SIG-M5 (cell line): ENCODE data around the gene CSGALNACT2.
"Not testable (repeated sequence)": the region's sequence is repeated elsewhere in the genome, so short reads cannot be mapped to it uniquely, and the experiment has no call there.

Experiments used
- DNase-seq: peaks from one replicate; lab custom pipeline; 2025; lab: John Stamatoyannopoulos, UW

Gene CSGALNACT2

GRCh38 chr10:43183764-43184163, 45.5 kb downstream of the CSGALNACT2 start:
- DNase-seq = not testable (repeated sequence)

GRCh38 chr10:43186150-43186549, 47.9 kb downstream of the CSGALNACT2 start:
- no peak for DNase-seq

GRCh38 chr10:43187213-43187612, 49.0 kb downstream of the CSGALNACT2 start:
- DNase-seq = no peak

GRCh38 chr10:43188702-43189101, 50.5 kb downstream of the CSGALNACT2 start:
- no peak for DNase-seq

- no peak for DNase-seq
Measured at GRCh38 chr10:43190289-43190688, 52.0 kb downstream of the CSGALNACT2 start.

GRCh38 chr10:43190775-43191174, 52.5 kb downstream of the CSGALNACT2 start:
- DNase-seq = no peak

- DNase-seq = no peak
Measured at GRCh38 chr10:43192884-43193283, 54.6 kb downstream of the CSGALNACT2 start.

- no peak for DNase-seq
Measured at GRCh38 chr10:43193496-43194080, 55.3 kb downstream of the CSGALNACT2 start.

- DNase-seq = no peak
Measured at GRCh38 chr10:43194266-43194665, 56.0 kb downstream of the CSGALNACT2 start.

GRCh38 chr10:43194859-43195258, 56.6 kb downstream of the CSGALNACT2 start:
- DNase-seq = no peak

- DNase-seq = no peak
Measured at GRCh38 chr10:43195557-43195956, 57.3 kb downstream of the CSGALNACT2 start.

GRCh38 chr10:43196131-43196980, 58.1 kb downstream of the CSGALNACT2 start:
- no peak for DNase-seq

GRCh38 chr10:43196981-43197833, 59.0 kb downstream of the CSGALNACT2 start:
- no peak for DNase-seq

- DNase-seq = no peak
Measured at GRCh38 chr10:43197834-43198681, 59.8 kb downstream of the CSGALNACT2 start.

GRCh38 chr10:43198682-43199005, 60.4 kb downstream of the CSGALNACT2 start:
- DNase-seq = no peak

- no peak for DNase-seq
Measured at GRCh38 chr10:43199088-43199683, 60.9 kb downstream of the CSGALNACT2 start.

- DNase-seq = no peak
Measured at GRCh38 chr10:43199684-43200537, 61.7 kb downstream of the CSGALNACT2 start.

GRCh38 chr10:43200538-43201390, 62.5 kb downstream of the CSGALNACT2 start:
- no peak for DNase-seq

GRCh38 chr10:43201545-43202131, 63.4 kb downstream of the CSGALNACT2 start:
- no peak for DNase-seq
